ENCODE measurements around the gene RTN4RL1.

- TF ChIP-seq, protein P1, sequence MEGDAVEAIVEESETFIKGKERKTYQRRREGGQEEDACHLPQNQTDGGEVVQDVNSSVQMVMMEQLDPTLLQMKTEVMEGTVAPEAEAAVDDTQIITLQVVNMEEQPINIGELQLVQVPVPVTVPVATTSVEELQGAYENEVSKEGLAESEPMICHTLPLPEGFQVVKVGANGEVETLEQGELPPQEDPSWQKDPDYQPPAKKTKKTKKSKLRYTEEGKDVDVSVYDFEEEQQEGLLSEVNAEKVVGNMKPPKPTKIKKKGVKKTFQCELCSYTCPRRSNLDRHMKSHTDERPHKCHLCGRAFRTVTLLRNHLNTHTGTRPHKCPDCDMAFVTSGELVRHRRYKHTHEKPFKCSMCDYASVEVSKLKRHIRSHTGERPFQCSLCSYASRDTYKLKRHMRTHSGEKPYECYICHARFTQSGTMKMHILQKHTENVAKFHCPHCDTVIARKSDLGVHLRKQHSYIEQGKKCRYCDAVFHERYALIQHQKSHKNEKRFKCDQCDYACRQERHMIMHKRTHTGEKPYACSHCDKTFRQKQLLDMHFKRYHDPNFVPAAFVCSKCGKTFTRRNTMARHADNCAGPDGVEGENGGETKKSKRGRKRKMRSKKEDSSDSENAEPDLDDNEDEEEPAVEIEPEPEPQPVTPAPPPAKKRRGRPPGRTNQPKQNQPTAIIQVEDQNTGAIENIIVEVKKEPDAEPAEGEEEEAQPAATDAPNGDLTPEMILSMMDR (IDR thresholded peaks at IDR 0.05 in 8 of 11, conservative IDR thresholded peaks at IDR 0.05 in 3 of 11): no peak
- TF ChIP-seq POLR2AphosphoS5 (IDR thresholded peaks at IDR 0.05): no peak
These were observed 46.7 kb downstream of the RTN4RL1 start for GRCh38 chr17:1978396-1978949.

Measured in spleen (tissue), 7 donors.